IMR-90 (cell line): ENCODE measurements around the gene UXS1.

Experiments used
- MXI1 ChIP-seq: IDR thresholded peaks from 2 replicates; pipeline ENCODE4 v1.6.1; 2012; ENCODE audit warnings: low read depth, mild to moderate bottlenecking, low read length, moderate library complexity, borderline replicate concordance
- TF ChIP-seq, protein P1 (sequence below): fragments of 150-350 bp; IDR thresholded peaks from 2 replicates; pipeline ENCODE4 v1.6.1; 2016; ENCODE audit warnings: low read depth, mild to moderate bottlenecking, low read length, moderate library complexity, borderline replicate concordance
- TF ChIP-seq, protein P2 (sequence below): conservative IDR thresholded peaks from 2 replicates; pipeline ENCODE4 v1.5.1; 2012; ENCODE audit warnings: mild to moderate bottlenecking, low read depth, low read length, improper control_type of control experiment
- TF ChIP-seq, protein P3 (sequence below): fragments of 150-350 bp; IDR thresholded peaks from 2 replicates; pipeline ENCODE4 v1.6.1; 2017; ENCODE audit warnings: mild to moderate bottlenecking, antibody characterized with exemption, low read length, low read depth

DNA sequence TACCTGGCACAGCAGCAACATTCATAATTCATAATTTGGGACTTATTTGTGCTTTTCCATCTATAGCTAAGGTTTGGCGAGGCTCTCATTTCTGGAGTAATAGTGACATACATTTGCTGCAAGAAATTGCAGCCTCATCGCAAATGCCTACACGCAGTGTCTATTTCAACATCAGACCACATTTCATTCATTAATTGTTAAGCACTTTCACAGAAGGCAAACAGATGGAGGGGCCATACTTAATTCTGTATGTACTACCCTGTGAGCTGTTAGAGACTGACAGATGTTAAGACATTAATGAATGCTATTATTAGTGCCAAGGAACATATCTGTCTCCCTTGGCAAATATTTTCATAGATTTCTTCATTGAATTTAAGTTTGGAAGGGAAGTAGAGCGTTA is 125.7 kb downstream of the UXS1 start:
- TF ChIP-seq, protein P1, sequence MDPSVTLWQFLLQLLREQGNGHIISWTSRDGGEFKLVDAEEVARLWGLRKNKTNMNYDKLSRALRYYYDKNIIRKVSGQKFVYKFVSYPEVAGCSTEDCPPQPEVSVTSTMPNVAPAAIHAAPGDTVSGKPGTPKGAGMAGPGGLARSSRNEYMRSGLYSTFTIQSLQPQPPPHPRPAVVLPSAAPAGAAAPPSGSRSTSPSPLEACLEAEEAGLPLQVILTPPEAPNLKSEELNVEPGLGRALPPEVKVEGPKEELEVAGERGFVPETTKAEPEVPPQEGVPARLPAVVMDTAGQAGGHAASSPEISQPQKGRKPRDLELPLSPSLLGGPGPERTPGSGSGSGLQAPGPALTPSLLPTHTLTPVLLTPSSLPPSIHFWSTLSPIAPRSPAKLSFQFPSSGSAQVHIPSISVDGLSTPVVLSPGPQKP = no peak
- no peak for TF ChIP-seq MXI1
- TF ChIP-seq, protein P2, sequence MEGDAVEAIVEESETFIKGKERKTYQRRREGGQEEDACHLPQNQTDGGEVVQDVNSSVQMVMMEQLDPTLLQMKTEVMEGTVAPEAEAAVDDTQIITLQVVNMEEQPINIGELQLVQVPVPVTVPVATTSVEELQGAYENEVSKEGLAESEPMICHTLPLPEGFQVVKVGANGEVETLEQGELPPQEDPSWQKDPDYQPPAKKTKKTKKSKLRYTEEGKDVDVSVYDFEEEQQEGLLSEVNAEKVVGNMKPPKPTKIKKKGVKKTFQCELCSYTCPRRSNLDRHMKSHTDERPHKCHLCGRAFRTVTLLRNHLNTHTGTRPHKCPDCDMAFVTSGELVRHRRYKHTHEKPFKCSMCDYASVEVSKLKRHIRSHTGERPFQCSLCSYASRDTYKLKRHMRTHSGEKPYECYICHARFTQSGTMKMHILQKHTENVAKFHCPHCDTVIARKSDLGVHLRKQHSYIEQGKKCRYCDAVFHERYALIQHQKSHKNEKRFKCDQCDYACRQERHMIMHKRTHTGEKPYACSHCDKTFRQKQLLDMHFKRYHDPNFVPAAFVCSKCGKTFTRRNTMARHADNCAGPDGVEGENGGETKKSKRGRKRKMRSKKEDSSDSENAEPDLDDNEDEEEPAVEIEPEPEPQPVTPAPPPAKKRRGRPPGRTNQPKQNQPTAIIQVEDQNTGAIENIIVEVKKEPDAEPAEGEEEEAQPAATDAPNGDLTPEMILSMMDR = no peak
- TF ChIP-seq, protein P3, sequence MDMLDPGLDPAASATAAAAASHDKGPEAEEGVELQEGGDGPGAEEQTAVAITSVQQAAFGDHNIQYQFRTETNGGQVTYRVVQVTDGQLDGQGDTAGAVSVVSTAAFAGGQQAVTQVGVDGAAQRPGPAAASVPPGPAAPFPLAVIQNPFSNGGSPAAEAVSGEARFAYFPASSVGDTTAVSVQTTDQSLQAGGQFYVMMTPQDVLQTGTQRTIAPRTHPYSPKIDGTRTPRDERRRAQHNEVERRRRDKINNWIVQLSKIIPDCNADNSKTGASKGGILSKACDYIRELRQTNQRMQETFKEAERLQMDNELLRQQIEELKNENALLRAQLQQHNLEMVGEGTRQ = no peak
